Upper lobe of left lung (tissue), 4 donors: ENCODE measurements around the gene BRWD1.

Experiments used
- CTCF ChIP-seq, 6 experiments: fragments of 450-650 bp in 4 of 6; fragments of 200-600 bp in 2 of 6; sonication (generic) in 2 of 6; IDR thresholded peaks; one replicate each; pipeline ENCODE4 v1.5.1; 2016 to 2019; ENCODE audit warnings: antibody characterized with exemption in 6 of 6
- EP300 ChIP-seq, 4 donors: sonication (generic); formaldehyde crosslinking; IDR thresholded peaks; one replicate each; pipeline ENCODE4 v1.5.1; 2017; ENCODE audit warnings: antibody characterized with exemption in 4 of 4, control low read depth in 2 of 4
- POLR2A ChIP-seq, 4 donors: fragments of 450-650 bp; IDR thresholded peaks; one replicate each; pipeline ENCODE4 v1.5.1; 2016 to 2017; ENCODE audit warnings: antibody characterized with exemption in 4 of 4, mild to moderate bottlenecking in 2 of 4
- POLR2AphosphoS5 ChIP-seq, 2 donors: sonication (generic); formaldehyde crosslinking; IDR thresholded peaks; one replicate each; pipeline ENCODE4 v1.5.1; 2017; ENCODE audit warnings: antibody characterized with exemption in 2 of 2

GRCh38 chr21:39232861-39233291, 80.6 kb downstream of the BRWD1 start:
- TF ChIP-seq CTCF (IDR thresholded peaks at IDR 0.05), result no peak
- no peak for TF ChIP-seq POLR2AphosphoS5 (IDR thresholded peaks at IDR 0.05)
- no peak for TF ChIP-seq POLR2A (IDR thresholded peaks at IDR 0.05)
- no peak for TF ChIP-seq EP300 (IDR thresholded peaks at IDR 0.05)
